Stimulated activated CD4-positive, alpha-beta T cell treated with anti-CD3 and anti-CD28 coated beads, TNF-alpha, amount 100 ng/mL, for 1 hour (primary cell): ENCODE measurements around the gene TSPAN14.
"Not testable (repeated sequence)": the region's sequence is repeated elsewhere in the genome, so short reads cannot be mapped to it uniquely, and the experiment has no call there.

Source experiments
- DNase-seq, 3 donors: peaks; one replicate each; pipeline ENCODE4 v3.0.0-alpha.2; 2020; ENCODE audit warnings: low read depth in 3 of 3, low spot score in 1 of 3

TSPAN14 gene

DNA sequence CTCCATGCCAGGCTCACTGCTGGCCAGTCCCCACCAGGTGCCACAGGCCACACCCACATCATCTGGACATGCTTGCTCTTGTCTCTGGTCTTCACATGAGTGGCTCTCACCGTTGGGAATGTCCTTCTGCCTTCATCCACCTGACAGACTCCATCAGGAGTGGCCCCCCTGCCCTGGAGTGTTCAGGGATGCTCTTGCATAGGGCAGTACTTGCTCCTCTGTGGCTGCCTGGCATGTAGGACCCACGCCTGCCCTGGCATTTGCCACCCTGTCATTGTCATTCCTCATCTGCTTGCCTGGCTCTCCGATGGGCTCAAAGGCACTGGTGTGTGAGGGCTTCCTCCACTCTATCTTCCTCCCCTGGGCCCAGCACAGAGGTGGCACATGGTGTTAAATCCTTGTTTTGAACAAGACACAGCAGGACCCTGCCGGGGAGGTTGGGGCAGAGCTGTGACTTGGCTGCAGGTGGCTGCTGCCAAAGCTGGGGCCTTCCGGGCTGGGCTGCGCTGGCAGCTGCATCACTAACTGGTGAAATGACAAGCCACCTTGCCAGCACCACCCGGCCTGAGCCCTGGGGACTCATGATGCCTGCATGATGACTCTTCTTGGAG is 85.4 kb downstream of the TSPAN14 start:
- DNase-seq, result no peak

DNA sequence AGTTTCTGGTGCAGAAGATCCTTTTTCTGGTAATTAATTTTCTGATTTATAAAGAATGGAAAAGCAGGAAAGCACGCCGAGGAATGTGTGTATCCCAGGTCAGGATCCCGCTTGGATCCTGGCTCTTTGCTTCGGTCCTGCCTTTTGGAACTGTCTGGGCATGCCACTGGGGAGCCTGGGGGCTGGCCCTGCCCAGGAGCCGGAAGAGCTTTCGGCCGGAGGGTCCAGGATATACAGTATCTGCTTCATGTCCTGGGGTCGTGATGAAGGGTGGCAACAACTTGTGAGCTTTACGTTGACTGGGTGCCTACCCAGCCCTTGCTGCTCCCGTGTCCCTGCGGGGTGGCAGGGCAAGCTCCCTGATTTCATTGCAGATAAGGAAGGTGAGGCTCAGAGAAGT is 86.0 kb downstream of the TSPAN14 start:
- DNase-seq, result no peak

DNA sequence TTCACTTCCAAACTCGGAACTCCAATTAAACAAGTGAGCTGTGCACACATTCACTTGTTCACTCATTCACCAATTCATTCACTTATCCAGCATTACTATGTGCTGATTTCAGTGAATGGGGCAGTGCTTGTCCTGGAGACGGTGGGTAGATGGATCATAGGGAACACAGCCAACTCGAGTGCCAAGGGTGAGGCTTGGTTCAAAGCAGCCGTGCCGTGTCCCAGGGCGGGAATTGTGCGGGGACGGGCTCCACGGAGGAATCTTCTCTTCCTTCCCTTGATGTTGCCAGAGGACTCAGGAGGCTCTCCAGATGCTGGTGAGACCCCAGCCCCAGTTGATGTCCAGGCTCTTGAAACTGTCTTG is 86.5 kb downstream of the TSPAN14 start:
- DNase-seq, result no peak

DNA sequence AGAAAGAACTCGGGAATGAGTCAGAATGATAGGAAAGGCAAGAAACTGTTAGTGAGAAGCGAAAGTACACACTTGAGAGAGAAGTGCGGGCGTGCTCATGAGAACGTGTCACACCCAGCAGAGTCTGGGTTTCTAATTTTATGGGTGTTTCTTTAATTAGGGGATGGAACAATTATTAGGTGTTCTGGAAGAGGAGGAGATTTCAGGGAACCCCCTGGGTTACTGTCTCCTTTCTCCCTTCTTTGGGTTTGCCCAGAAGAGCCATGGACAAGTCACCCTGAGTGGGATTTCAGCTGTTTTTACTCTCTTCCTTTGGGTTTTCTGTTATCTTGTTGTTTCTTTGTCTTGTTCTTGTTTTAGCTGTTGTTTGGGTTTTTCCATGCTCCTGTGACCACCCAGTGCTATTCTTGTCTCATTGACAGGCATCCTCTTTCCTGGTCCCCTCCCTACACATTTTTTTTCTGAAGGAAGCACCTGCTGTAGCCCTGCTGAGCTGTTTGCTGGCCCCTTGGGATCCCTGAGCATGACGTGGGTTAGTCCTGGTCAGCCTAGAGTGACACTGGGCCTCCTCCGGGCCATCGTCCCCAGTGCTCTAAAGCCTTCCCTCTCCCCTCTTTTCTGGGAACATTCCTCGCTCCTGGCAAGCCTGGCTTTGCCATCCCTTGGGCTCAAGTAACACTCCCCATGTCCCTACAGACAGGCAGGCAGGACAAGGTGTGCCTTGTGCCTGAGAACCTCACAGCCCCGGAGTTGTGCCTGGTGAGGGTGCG is 87.1 kb downstream of the TSPAN14 start:
- DNase-seq, result no peak

DNA sequence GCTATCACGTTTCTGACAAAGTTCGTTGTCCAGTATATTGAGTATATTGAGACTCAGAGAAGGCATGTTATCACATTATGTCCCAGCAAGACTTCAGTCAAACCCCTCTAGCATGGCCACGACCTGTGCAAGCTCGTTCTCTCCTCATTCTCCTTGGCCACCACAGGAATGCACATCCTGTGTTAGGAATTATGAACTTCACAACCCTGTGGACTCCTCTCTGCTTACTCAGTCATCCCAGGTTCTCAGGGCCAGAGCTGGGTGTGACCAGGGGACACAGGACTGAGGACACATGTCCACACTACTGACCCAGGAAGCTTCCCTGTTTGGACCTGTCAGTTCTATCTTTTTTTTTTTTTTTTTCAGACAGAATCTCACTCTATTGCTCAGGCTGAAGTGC is 87.9 kb downstream of the TSPAN14 start:
- no peak for DNase-seq

DNA sequence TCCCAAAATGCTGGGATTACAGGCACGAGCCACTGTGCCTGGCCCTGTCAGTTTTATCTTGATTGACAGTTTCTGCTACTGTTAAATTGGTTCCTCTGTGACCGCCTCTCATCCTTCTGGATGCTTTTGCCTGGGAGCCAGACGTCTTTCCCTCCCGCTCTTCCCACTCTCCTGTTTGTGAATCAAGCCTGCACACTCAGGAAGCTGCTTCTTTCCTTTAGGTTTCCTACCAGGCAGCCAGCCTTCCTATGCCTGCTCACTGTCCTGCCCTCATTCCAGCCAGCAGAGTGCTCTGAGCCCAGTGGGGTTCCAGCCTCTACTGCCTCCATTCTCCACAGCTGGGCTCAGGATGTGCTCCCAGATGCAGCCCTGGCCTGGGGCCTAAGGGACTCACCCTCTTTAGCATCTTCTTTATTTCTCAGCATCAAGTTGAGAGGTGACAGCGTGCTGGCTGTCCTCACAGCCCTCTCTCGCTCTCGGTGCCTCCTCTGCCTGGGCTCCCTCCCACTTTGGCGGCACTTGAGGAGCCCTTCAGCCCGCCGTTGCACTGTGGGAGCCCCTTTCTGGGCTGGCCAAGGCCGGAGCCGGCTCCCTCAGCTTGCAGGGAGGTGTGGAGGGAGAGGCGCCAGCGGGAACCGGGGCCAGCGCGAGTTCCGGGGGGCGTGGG is 88.7 kb downstream of the TSPAN14 start:
- no peak for DNase-seq

DNA sequence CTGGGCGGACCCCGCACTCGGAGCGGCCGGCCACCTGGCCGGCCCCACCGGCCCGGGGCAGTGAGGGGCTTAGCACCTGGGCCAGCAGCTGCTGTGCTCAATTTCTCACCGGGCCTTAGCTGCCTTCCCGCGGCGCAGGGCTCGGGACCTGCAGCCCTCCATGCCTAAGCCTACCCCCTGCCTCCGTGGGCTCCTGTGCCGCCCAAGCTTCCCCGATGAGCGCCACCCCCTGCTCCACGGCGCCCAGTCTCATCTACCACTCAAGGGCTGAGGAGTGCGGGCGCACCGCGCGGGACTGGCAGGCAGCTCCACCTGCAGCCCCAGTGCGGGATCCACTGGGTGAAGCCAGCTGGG is 89.2 kb downstream of the TSPAN14 start:
- not testable (repeated sequence) for DNase-seq

DNA sequence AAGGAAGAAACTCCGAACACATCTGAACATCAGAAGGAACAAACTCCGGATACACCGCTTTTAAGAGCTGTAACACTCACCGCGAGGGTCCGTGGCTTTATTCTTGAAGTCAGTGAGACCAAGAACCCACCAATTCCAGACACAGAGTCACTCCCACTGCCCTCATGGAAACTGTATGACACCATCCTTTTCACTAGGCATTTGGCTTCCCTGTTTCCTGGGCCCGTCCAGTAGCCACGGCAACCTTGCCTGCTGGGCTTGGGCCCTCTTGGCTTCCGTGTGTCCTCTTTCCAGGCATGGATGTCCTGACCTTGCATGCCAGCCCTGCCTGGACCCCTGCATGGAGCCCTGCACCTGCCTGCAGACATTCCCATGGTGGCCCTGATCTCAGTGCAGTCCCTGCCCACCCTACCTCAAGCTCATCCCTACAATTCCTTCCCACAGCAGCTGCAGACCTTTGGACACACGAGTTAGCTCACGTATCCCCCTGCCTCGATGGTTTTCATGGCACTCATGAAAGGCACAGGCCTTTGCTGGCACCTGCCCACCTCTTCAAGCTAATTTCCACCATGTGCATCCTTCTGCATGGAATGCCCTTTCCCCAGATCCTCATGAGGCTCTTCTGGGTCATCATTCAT is 90.3 kb downstream of the TSPAN14 start:
- DNase-seq, result no peak

DNA sequence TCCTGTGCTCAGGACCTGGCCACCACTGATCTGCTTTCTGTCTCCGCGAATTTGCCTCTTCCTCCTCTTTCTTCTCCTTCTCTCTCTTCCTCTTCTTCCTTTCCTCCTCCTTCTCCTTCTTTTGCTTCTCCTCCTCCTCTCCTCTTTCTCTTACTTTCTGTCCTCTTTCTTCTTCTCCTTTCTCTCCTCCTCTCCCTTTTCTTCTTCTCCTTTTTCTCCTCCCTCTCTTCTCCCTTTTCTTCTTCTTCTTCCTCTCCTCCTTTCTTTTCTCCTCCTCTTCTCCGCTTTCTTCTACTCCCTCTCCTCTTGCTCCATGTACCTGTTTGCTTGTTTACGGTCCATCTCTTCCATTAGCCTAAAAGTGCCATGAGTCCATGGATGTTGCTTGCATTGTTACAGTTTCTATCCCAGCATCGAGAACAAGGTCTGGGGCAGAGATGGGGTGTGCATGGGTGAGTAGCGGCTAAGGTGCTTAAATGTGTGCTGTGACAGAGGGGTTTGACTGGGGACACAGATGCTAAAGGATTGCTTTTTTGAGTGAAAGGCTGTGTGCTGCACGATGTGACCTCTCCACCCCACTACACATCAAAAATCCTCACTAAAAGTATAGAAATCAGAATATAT is 91.3 kb downstream of the TSPAN14 start:
- DNase-seq, result no peak

DNA sequence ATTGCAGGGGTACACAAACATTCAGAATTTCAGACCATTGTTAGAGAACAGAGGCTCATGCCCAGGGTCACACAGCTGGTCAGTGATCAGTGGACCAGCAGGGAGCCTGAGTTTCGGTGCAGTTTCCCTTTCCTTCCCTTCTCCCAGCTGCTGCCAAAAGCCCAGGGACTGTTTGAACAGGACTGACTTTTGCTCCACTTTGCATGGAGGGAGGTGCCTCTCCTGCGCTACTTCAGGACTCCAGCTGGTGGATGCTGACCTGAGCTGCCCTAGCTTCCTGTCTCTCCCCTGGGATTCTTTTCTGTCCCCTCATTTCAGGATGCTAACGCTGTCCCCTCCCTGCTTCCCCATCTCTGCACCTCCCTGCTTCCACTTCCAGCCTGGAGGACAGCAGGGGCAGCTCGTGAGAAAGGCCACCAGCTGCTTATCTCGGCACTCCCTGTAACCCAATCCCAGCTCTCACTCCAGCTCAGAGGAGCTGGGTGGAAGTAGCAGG is 98.1 kb downstream of the TSPAN14 start:
- no peak for DNase-seq

DNA sequence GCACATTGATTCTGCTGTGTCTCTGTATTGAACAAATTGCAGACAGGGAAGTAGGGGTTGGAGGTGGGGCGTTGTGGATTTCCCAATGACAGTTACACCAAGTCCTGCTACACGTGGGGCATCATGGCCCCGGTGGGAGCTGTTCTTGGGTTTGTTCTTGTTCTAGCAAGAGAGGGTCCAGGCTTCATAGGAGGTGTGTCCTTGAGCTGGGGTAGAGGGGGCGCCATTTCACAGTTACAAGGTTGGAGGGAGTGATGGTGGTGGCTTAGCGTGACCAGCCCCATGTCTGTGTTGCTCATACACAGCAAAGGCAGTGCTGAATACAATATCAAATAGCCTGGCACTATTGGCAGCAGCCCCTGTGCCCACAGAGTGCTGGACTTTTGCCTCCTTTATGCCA is 99.3 kb downstream of the TSPAN14 start:
- no peak for DNase-seq

DNA sequence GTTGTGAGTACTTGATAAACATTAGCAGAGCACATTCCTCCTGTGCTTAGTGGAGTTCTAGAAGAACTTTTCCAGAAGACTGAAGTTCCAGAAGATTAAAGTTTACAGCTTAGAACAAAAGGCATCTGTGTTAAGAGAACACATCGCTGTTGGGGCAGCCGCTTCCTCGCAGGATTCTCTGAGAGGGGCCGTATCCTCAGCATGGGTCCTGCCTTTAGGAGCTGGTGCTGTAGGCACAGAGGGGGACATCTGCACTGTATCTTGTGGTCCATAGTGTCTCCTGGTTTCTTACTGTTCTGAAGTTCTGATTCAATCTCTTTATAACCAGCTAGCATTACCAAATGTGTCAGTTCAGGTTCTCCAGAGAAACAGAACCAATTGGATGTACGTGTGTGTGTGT is 99.9 kb downstream of the TSPAN14 start:
- DNase-seq, result no peak

DNA sequence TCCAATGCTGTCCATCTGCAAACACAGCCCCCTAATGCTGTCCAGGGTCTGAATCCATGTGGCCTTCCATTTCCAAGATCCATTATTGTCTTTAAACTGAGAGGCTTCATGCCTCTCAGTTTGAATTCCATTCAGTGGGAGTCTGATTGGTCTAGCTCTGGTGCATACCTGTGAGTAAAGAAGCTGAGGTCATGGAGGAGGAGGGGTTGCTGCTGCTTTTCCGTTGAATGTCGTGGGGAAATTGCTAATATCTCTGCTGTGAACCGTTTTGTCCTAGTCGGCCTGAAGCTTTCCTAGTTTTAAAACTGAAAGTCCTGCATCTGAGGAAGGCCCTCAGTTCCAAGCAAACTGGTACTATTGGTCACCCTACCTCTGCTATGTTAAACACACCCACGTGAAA is 101.3 kb downstream of the TSPAN14 start:
- DNase-seq, result no peak

DNA sequence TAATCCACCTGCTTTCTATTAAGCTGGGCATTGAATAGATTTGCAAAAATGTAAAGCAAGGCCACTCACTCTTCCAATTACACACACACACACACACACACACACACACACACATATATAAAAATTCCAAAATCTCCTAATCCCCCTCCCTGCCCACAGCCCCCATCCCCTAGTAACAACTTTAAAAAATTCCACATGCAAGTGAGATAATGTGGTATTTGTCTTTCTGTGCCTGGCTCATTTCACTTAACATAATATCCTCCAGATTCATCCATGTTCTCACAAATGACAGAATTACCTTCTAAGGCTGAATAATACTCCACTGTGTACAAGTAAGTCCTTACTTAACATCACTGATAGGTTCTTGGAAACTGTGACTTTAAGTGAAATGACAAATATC is 107.8 kb downstream of the TSPAN14 start:
- no peak for DNase-seq

DNA sequence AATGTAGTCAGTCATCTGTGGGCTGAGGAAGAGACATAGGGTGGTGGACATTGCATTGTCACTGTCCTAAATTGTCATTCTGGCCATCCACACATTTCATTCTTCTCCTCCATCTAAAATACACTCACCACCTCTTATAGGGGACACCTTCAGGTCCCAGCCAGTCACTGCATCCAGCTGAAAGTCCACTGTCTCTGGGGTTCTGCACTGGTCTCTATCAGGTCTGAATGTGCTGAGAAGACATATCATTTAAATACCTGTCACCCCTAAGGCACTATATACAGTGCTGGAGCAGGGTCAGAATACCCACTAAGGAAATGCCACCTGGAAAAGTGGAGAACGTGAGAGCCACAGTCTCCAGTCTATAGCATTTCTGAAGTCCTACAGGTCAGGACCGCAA is 113.2 kb downstream of the TSPAN14 start:
- DNase-seq, result no peak

DNA sequence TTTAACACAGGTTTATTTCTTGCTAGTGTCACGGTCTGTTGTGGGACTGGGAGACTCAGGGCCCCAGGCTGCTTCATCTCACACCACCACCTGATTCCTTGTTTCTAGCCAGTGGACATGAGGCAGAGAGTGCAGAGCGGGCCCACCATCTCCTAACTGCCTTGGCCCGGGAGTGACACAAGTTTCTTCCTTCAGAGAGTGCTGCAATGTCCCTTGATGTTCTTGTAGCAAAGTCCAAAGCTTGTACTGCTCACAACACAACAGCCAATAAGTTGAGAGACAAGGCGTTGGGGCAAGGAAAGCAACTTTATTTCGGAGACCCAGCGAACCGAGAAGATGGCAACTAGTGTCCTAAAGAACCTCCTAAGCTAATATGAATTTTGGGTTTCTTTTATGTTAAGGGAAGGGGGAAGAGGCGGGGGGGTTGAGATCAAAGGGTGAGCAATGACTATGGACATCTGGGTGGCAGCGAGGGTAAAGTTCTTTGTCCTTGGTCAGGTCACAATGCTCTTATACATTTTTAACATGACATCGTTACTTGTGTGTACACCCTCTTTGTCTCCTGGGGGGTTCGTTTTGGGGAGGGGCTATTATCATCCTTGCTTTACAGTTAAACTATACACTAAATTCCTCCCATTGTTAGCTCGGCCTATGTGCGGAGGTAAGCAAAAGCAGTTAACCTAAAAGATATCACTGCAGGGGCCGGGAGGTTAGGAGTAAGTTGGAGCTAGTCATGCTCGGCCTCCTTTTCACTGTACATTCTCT is 115.2 kb downstream of the TSPAN14 start:
- no peak for DNase-seq

DNA sequence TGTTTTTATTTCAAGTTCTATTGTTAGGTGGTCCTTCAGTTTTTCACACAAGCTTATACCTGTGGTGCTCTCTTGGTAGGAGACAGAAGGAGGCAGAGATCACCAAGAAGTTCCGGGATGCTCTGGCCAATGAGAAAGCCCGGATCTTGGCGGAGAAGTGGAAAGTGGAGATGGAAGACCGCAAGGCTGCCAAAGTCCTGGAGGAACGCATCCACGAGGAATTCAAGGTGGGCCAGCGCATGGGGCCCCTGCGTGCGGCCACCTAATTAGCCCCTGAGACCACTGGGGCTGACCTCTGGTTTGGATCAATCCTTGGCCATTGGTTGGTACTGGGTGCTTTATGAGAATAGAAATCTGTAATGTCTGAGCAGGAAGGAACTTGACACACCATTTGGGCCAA is 117.2 kb downstream of the TSPAN14 start:
- DNase-seq, result no peak

DNA sequence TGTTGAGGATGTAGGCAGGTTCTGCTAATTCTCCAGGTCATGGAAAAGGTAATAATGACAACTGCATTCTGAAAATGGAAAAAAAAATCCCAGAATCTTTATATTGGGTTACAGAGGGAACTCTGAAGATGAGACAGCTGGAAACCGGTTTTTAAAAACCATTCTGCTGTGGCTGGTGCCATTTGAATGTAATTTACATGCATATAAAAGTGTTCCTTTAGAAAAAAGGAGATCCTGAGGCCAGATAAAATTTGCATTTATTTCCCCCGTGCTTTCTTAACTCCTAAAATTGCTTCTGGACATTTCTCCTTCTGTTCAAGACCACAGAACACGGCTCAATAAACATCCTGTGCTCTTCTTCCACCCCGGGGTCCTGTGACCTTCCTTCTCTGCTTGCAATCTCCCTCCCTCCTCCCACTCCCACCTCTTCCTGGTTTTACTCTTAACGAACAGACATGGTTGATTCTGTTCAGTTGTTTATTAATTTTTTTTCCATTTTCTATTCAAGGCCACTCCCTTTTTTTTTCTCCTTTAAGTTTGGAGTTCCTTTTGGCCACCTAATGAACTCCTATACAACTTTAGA is 125.2 kb downstream of the TSPAN14 start:
- DNase-seq, result no peak

DNA sequence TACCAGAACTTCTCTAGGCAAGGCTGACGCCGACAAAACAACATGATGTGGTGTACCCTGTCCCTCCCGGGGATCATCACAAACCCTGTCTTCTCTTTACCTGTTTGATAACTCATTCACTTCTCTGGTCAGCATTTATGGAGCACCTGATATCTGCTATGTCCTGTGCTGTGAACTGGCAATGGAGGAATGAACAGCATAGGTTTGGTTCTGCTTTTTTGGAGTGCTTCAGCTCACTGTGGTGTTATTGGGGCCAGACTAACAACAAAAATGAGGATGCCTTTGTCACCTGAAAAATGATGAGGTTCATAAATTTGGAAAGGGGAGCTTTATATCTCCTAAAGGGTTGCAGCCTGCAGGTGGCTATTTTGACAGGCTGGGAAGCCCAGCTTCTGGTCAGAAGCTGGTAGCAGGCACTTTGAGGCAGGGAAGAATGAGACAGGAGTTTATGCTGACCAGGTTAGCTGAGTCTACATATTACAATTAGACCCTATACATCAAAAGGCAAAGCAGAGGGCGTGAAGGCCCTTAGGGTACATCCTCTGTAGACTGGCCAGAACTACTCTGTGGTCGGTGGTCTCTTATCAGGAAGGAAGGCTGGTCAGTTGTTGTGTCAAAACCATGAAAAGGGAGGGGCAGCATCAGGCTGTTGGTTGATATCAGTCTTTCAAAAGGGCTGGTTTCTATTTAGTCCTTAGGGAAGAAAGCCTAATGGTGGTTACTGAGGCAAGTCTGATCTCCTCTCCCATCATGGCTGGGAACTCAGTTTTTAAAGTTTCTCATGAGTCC is 125.9 kb downstream of the TSPAN14 start:
- no peak for DNase-seq
